H9 (cell line): ENCODE results near the gene MS4A7. TPM values are rescaled to one million over a fixed set of nuclear protein-coding genes. Genes with fewer than 3 reads are reported as not detected.

ENCODE experiments used
- DNase-seq: peaks from one replicate; pipeline ENCODE4 v3.0.0-alpha.2; 2017
- H2AFZ ChIP-seq: one replicate; pipeline ENCODE4 v1.6.1; 2013; ENCODE audit warnings: mild to moderate bottlenecking, low read length, control low read depth, moderate library complexity
- H2AK5ac ChIP-seq: 2 replicates; pipeline ENCODE4 v1.6.1; 2013; ENCODE audit warnings: low read length, control low read depth, mixed read lengths; ENCODE audit not compliant: insufficient read length
- H2BK120ac ChIP-seq: one replicate; pipeline ENCODE4 v1.6.1; 2013; ENCODE audit warnings: low read depth, mild to moderate bottlenecking, low read length, control low read depth, inconsistent platforms; ENCODE audit not compliant: poor library complexity, severe bottlenecking
- H2BK12ac ChIP-seq: 2 replicates; pipeline ENCODE4 v1.6.1; 2013; ENCODE audit warnings: low read length, control low read depth, mixed read lengths, low read depth; ENCODE audit not compliant: insufficient read length
- H2BK15ac ChIP-seq: 2 replicates; pipeline ENCODE4 v1.6.1; 2013; ENCODE audit warnings: low read depth, low read length, control low read depth
- H2BK20ac ChIP-seq: one replicate; pipeline ENCODE4 v1.6.1; 2013; ENCODE audit warnings: low read depth, mild to moderate bottlenecking, low read length, control low read depth, inconsistent platforms; ENCODE audit not compliant: poor library complexity, severe bottlenecking
- H2BK5ac ChIP-seq: 2 replicates; pipeline ENCODE4 v1.6.1; 2013; ENCODE audit warnings: low read length, control low read depth, mixed read lengths; ENCODE audit not compliant: insufficient read length
- H3K14ac ChIP-seq: 2 replicates; pipeline ENCODE4 v1.6.1; 2013; ENCODE audit warnings: low read length, control low read depth; ENCODE audit not compliant: insufficient read depth
- H3K18ac ChIP-seq: 2 replicates; pipeline ENCODE4 v1.6.1; 2013; ENCODE audit warnings: low read depth, mild to moderate bottlenecking, mixed read lengths, low read length, control low read depth; ENCODE audit not compliant: insufficient read length
- H3K23ac ChIP-seq: 2 replicates; pipeline ENCODE4 v1.6.1; 2013; ENCODE audit warnings: low read length, control low read depth, mixed read lengths, low read depth; ENCODE audit not compliant: insufficient read length
- H3K23me2 ChIP-seq: 2 replicates; pipeline ENCODE4 v1.6.1; 2013; ENCODE audit warnings: low read depth, mild to moderate bottlenecking, mixed read lengths, low read length, control low read depth; ENCODE audit not compliant: insufficient read length, poor library complexity, severe bottlenecking
- H3K27ac ChIP-seq: 2 replicates; pipeline ENCODE4 v1.5.1; 2013; ENCODE audit warnings: low read length, control low read depth, mixed read lengths, low read depth; ENCODE audit not compliant: insufficient read length
- H3K27me3 ChIP-seq: 2 replicates; pipeline ENCODE4 v1.6.1; 2013; ENCODE audit warnings: low read length, control low read depth, inconsistent platforms; ENCODE audit not compliant: insufficient read depth
- H3K4ac ChIP-seq: 2 replicates; pipeline ENCODE4 v1.6.1; 2013; ENCODE audit warnings: low read depth, mild to moderate bottlenecking, control low read depth, inconsistent platforms, low read length, moderate library complexity
- H3K4me1 ChIP-seq: 2 replicates; pipeline ENCODE4 v1.6.1; 2013; ENCODE audit warnings: low read length, control low read depth, inconsistent platforms; ENCODE audit not compliant: insufficient read depth
- H3K4me2 ChIP-seq: 2 replicates; pipeline ENCODE4 v1.6.1; 2013; ENCODE audit warnings: low read length, control low read depth, mixed read lengths; ENCODE audit not compliant: insufficient read length, insufficient read depth
- H3K56ac ChIP-seq: 2 replicates; pipeline ENCODE4 v1.6.1; 2013; ENCODE audit warnings: low read depth, mild to moderate bottlenecking, mixed read lengths, low read length, control low read depth; ENCODE audit not compliant: insufficient read length
- H3K79me1 ChIP-seq: 2 replicates; pipeline ENCODE4 v1.6.1; 2013; ENCODE audit warnings: low read depth, mild to moderate bottlenecking, moderate library complexity, low read length, control low read depth, inconsistent platforms; ENCODE audit not compliant: insufficient read depth, poor library complexity, severe bottlenecking
- H3K79me2 ChIP-seq: 2 replicates; pipeline ENCODE4 v1.6.1; 2013; ENCODE audit warnings: low read length, control low read depth, inconsistent platforms; ENCODE audit not compliant: insufficient read depth
- H3K9ac ChIP-seq: 2 replicates; pipeline ENCODE4 v1.6.1; 2013; ENCODE audit warnings: low read length, control low read depth, mixed read lengths; ENCODE audit not compliant: insufficient read length; ENCODE audit errors: extremely low read depth
- H3K9me3 ChIP-seq: one replicate; pipeline ENCODE4 v1.6.1; 2013; ENCODE audit warnings: low read depth, low read length, inconsistent platforms; ENCODE audit not compliant: control insufficient read depth
- H3T11ph ChIP-seq: one replicate; pipeline ENCODE4 v1.6.1; 2013; ENCODE audit warnings: mild to moderate bottlenecking, low read length, control low read depth, inconsistent platforms
- H4K20me1 ChIP-seq: one replicate; pipeline ENCODE4 v1.6.1; 2013; ENCODE audit not compliant: control insufficient read depth, insufficient read length, insufficient read depth
- H4K5ac ChIP-seq: 2 replicates; pipeline ENCODE4 v1.6.1; 2013; ENCODE audit warnings: low read depth, mild to moderate bottlenecking, mixed read lengths, low read length, control low read depth; ENCODE audit not compliant: insufficient read length
- H4K8ac ChIP-seq: replicated peaks from 2 replicates; pipeline ENCODE4 v1.6.1; 2013; ENCODE audit warnings: low read length, control low read depth, mixed read lengths, low read depth; ENCODE audit not compliant: insufficient read length
- H4K91ac ChIP-seq: 2 replicates; pipeline ENCODE4 v1.6.1; 2013; ENCODE audit warnings: low read depth, mild to moderate bottlenecking, moderate library complexity, mixed read lengths, low read length, control low read depth; ENCODE audit not compliant: insufficient read length
- H3K27ac Mint-ChIP-seq, 3 experiments: 2 replicates in 2 of 3; 3 replicates in 1 of 3; pipeline ENCODE4 v1.8.0; 2020 to 2021; ENCODE audit warnings: mixed read lengths in 3 of 3, mild to moderate bottlenecking in 1 of 3, moderate library complexity in 1 of 3
- H3K27me3 Mint-ChIP-seq: 2 replicates; pipeline ENCODE4 v1.8.0; 2021; ENCODE audit warnings: low read depth, mild to moderate bottlenecking, moderate library complexity, mixed read lengths
- H3K36me3 Mint-ChIP-seq, 3 experiments: 2 replicates in 2 of 3; 3 replicates in 1 of 3; pipeline ENCODE4 v1.8.0; 2020 to 2021; ENCODE audit warnings: low read depth in 3 of 3, mixed read lengths in 3 of 3; ENCODE audit not compliant: insufficient read depth in 1 of 3
- H3K4me1 Mint-ChIP-seq, 2 experiments: 2 replicates each; pipeline ENCODE4 v1.8.0; 2020; ENCODE audit warnings: mixed read lengths in 2 of 2
- H3K4me3 Mint-ChIP-seq, 2 experiments: 2 replicates in 1 of 2; 3 replicates in 1 of 2; pipeline ENCODE4 v1.8.0; 2020 to 2021; ENCODE audit warnings: mild to moderate bottlenecking in 2 of 2, mixed read lengths in 2 of 2, moderate library complexity in 1 of 2
- H3K9me3 Mint-ChIP-seq, 2 experiments: 2 replicates in 1 of 2; 3 replicates in 1 of 2; pipeline ENCODE4 v1.8.0; 2020; ENCODE audit warnings: mild to moderate bottlenecking in 2 of 2, mixed read lengths in 2 of 2, moderate library complexity in 1 of 2
- CTCF ChIP-seq: fragments of 200-600 bp; sonication (generic); conservative IDR thresholded peaks from 3 replicates; pipeline ENCODE4 v1.8.0; 2021; ENCODE audit warnings: antibody characterized with exemption, mild to moderate bottlenecking
- WGBS: extraction: QIAGEN DNeasy Blood & Tissue Kit; methylation state at CpG from one replicate; pipeline ENCODE4 v1.1.7; 2013; ENCODE audit warnings: missing lambda C conversion rate, low lambda C conversion rate, mixed read lengths; ENCODE audit not compliant: insufficient read length; ENCODE audit errors: extremely low coverage; 5-methylcytosine and 5-hydroxymethylcytosine counted together
- total RNA-seq: library from RNA; stranded (reverse); gene quantifications from 2 replicates; pipeline ENCODE4 v1.2.1, GENCODE V29; 2021

Gene MS4A7
- total RNA-seq, 1 experiment from 2014 or later: not detected

- no peak for DNase-seq
- peaks cover 42 to 59% of the 10 kb centered on the region in 2 experiments for H3K4me1 Mint-ChIP-seq
- Histone ChIP-seq H2BK120ac (no peak overlapping the region), H4K20me1 (no peaks in the 10 kb centered on the region), H3K4me1 (peaks cover 6% of the 10 kb centered on the region; the same call in 1 of the 2 replicates), H2AFZ (no peak overlapping the region), H3K14ac (no peak overlapping the region), H2BK12ac (no peak overlapping the region), H3K9me3 (no peaks in the 10 kb centered on the region), H3K4me2 (no peak overlapping the region), H4K8ac (no peak overlapping the region), H3K4ac (no peak overlapping the region), H3K79me2 (no peaks in the 10 kb centered on the region), H2BK20ac (no peak overlapping the region), H2BK15ac (no peak overlapping the region), H4K5ac (no peak overlapping the region), H3K56ac (no peak overlapping the region), H2AK5ac (no peak overlapping the region), H3K27ac (no peak overlapping the region), H3K9ac (no peak overlapping the region), H3K79me1 (no peaks in the 10 kb centered on the region), H2BK5ac (no peak overlapping the region), H3K23ac (no peak overlapping the region), H3T11ph (no peak overlapping the region), H3K18ac (no peak overlapping the region), H4K91ac (no peak overlapping the region), H3K27me3 (no peaks in the 10 kb centered on the region), H3K23me2 (no peaks in the 10 kb centered on the region)
- H3K27ac Mint-ChIP-seq: no peak overlapping the region
- no CpG with 5 or more reads among the region's 2 CpGs for WGBS
- no peaks in the 10 kb centered on the region; the same call in 1 of the 2 replicates for H3K27me3 Mint-ChIP-seq
- no peak for TF ChIP-seq CTCF
- no peak overlapping the region for H3K4me3 Mint-ChIP-seq
- H3K36me3 Mint-ChIP-seq: peaks cover 2 to 28% (median 12%) of the 10 kb centered on the region in 3 experiments; a peak in 5 of 7 replicates
- H3K9me3 Mint-ChIP-seq: peaks cover 9 to 13% of the 10 kb centered on the region in 2 experiments; a peak in 4 of 5 replicates
Observed at GRCh38 chr11:60367009-60367408, 11.3 kb upstream of the MS4A7 start.
